Esophagus muscularis mucosa (tissue), 3 donors: Measurements from ENCODE around the gene RAMP3.

Source experiments
- CTCF ChIP-seq, 3 experiments: fragments of 200-600 bp in 2 of 3; fragments of 450-650 bp in 1 of 3; sonication (generic) in 2 of 3; IDR thresholded peaks; one replicate each; pipeline ENCODE4 v1.5.1; 2017 to 2019; ENCODE audit warnings: antibody characterized with exemption in 3 of 3, mild to moderate bottlenecking in 2 of 3, moderate library complexity in 1 of 3
- POLR2A ChIP-seq: fragments of 450-650 bp; IDR thresholded peaks from one replicate; pipeline ENCODE4 v1.6.1; 2017; ENCODE audit warnings: antibody characterized with exemption, moderate library complexity, mild to moderate bottlenecking, low read depth
- POLR2AphosphoS5 ChIP-seq, 2 donors: sonication (generic); formaldehyde crosslinking; IDR thresholded peaks; one replicate each; pipeline ENCODE4 v1.6.1; 2017; ENCODE audit warnings: antibody characterized with exemption in 2 of 2

GRCh38 chr7:45187089-45187945 lies 29.7 kb downstream of the RAMP3 start:
- TF ChIP-seq CTCF (IDR thresholded peaks at IDR 0.05) (no peak), POLR2A (no peak), POLR2AphosphoS5 (IDR thresholded peaks at IDR 0.05) (no peak)
